ENCODE measurements around the gene BMPR1B. TPM values are rescaled to one million over a fixed set of nuclear protein-coding genes. Genes with fewer than 3 reads are reported as not detected.
A peak's percentile ranks its signal among the peaks of the same experiment; 100 is the strongest.

The BMPR1B gene
- total RNA-seq, 6 experiments from 2014 or later, result 0.31 to 1.6 (median 0.62) TPM

DNA sequence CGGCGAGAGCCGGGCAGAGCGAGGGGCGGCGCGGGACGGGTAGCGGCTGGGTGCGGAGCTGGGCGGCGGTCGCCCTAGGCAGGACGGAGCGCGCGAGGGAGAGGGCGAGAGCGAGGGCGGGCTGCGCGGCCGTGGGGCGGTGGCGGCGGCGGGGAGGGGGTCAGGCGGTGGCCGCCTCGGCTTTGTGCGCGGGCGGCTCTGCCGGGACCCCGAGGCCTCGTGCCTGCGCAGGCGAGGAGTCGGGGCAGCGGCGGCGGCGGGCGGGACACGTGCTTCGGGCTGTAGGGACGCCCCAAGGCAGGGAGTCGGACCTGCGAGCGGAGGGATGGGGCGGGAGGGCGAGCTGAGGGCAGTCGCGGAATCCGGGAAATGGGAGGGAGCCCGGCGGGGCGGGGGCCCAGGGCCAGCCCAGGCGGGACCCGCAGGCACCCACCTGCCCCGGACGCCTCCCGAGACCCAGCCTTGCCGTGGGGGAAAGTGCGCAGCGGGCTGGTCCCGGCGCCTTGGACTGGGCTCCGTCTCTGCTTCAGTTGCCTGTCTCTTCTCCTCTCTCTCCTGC, 465 bp downstream of the BMPR1B start:
- ATAC-seq, result peak; percentile 61 to 67 (median 64)
- Histone ChIP-seq H3K27ac (no peak overlapping the region), H3K4me1 (peaks cover 0 to 8% (median 2%) of the 10 kb centered on the region in 4 donors), H3K4me3 (peak overlapping the region; percentile 28 to 54 (median 28)), H3K27me3 (peaks cover 0 to 10% of the 10 kb centered on the region in 2 donors), H3K9me3 (no peaks in the 10 kb centered on the region), H3K36me3 (no peaks in the 10 kb centered on the region)
- no peak for TF ChIP-seq POLR2A (IDR thresholded peaks at IDR 0.05)
- TF ChIP-seq, protein P1, sequence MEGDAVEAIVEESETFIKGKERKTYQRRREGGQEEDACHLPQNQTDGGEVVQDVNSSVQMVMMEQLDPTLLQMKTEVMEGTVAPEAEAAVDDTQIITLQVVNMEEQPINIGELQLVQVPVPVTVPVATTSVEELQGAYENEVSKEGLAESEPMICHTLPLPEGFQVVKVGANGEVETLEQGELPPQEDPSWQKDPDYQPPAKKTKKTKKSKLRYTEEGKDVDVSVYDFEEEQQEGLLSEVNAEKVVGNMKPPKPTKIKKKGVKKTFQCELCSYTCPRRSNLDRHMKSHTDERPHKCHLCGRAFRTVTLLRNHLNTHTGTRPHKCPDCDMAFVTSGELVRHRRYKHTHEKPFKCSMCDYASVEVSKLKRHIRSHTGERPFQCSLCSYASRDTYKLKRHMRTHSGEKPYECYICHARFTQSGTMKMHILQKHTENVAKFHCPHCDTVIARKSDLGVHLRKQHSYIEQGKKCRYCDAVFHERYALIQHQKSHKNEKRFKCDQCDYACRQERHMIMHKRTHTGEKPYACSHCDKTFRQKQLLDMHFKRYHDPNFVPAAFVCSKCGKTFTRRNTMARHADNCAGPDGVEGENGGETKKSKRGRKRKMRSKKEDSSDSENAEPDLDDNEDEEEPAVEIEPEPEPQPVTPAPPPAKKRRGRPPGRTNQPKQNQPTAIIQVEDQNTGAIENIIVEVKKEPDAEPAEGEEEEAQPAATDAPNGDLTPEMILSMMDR (IDR thresholded peaks at IDR 0.05), result no peak
- intact Hi-C loops (cut with DNase I), result no loop called here
- DNase-seq, result peak; percentile 37 to 60 (median 47)
- WGBS (ENCODE audit: insufficient coverage, low coverage, low lambda C conversion rate, missing lambda C conversion rate), result 0% methylated on average over 1 of the region's 69 CpGs

DNA sequence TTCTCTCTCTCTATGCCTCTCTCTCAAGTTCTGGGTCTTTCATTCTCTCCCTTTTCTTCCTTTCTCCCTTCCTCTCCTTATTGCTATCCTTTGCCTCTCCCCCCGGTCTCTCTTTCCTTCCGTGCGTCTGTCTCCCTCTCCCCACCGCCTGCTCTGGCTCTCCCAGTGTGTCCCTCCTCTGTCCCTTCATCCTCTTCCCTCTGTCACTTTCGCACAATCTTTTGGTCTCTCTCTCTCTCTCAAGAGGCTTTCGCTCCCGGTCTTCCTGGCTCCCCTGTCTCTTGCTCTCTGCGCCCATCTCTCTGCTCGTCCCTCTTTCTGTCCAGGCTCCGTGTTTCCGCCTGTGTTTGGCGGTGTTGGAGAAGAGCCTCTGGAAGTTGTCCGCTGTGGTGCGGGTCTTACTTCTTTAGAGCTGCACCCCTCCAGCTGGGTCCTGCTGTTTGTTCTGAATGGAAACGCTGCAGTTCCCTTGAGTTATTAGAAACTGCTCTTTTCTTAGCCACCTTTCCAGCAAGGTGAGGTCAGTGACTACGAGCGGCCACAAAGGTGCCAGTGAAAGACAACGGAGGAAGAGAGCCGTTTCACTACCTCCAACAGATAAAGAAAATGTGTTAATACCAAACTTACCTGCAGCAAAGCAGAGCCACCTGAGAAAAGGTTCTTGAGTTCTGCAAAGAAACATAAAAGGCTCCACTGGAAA, 1.1 kb downstream of the BMPR1B start:
- no peak for TF ChIP-seq POLR2A (IDR thresholded peaks at IDR 0.05)
- TF ChIP-seq, protein P1 (IDR thresholded peaks at IDR 0.05), result no peak
- DNase-seq (no peak), ATAC-seq (peak in 3 of 4 donors; percentile 10 to 56 (median 35))
- H3K4me1 ChIP-seq, result peaks cover 0 to 8% (median 2%) of the 10 kb centered on the region in 4 donors
- H3K27me3 ChIP-seq, result peaks cover 0 to 10% of the 10 kb centered on the region in 2 donors
- no peaks in the 10 kb centered on the region for H3K36me3 ChIP-seq
- intact Hi-C loops (cut with DNase I), result no loop called here
- H3K9me3 ChIP-seq, result no peaks in the 10 kb centered on the region
- 16% methylated on average over 19 of the region's 19 CpGs for WGBS (ENCODE audit: insufficient coverage, low coverage, low lambda C conversion rate, missing lambda C conversion rate)
- peak overlapping the region; percentile 28 to 54 (median 28) for H3K4me3 ChIP-seq
- no peak overlapping the region for H3K27ac ChIP-seq

DNA sequence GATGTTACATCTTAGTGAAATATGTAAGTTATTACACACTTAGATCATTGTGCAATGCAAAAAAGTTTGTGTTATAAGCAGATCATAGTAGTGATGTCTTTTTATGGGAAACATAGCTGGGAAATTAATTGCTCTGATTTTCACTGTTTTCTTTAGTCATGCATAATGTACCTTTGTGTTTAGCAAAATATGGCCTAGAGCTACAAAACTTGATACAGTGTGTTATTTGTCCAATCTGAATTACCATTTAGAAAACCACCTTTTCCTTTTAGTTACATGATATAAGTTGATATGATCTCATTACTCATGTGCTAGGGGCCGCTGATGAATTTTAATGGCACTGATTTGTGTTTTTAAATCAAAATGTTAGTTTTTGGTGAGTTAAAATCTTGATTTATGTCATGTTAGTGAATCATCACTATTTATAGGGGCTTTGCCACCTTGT, 2.0 kb downstream of the BMPR1B start:
- no peaks in the 10 kb centered on the region for H3K9me3 ChIP-seq
- WGBS (ENCODE audit: insufficient coverage, low coverage, low lambda C conversion rate, missing lambda C conversion rate), result 84% methylated on average over 1 of the region's 1 CpG
- H3K27ac ChIP-seq, result no peak overlapping the region
- no peaks in the 10 kb centered on the region for H3K36me3 ChIP-seq
- peaks cover 0 to 10% of the 10 kb centered on the region in 2 donors for H3K27me3 ChIP-seq
- no peak for ATAC-seq
- H3K4me1 ChIP-seq, result peaks cover 0 to 8% (median 2%) of the 10 kb centered on the region in 4 donors
- H3K4me3 ChIP-seq, result no peak overlapping the region
- TF ChIP-seq, protein P1 (IDR thresholded peaks at IDR 0.05), result no peak
- no peak for TF ChIP-seq POLR2A (IDR thresholded peaks at IDR 0.05)
- no peak for DNase-seq
- intact Hi-C loops (cut with DNase I), result no loop called here

DNA sequence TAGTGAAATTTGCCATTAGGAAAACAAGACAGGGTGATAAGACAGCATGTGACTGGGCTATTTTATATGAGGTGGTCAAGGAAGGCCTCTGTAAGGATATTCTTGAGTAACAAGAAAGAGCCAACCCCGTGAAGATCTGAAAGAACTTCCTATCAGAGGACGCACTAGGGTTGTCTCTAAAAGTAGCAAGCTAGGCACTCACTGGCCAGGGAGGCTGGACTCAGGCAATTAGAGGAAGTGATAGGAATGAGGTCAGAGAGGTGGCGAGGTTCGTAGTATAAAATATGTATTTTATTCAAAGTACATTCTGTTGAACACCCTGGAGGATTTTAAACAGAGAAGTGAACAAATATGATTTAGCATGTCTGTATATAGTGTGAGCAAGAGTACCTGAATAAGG, 4.6 kb downstream of the BMPR1B start:
- Histone ChIP-seq H3K36me3 (no peaks in the 10 kb centered on the region), H3K4me3 (no peak overlapping the region), H3K27me3 (peaks cover 0 to 3% of the 10 kb centered on the region in 2 donors), H3K27ac (no peak overlapping the region), H3K4me1 (peaks cover 0 to 6% (median 2%) of the 10 kb centered on the region in 4 donors), H3K9me3 (no peaks in the 10 kb centered on the region)
- no peak for ATAC-seq
- 63% methylated on average over 4 of the region's 4 CpGs for WGBS (ENCODE audit: insufficient coverage, low coverage, low lambda C conversion rate, missing lambda C conversion rate)
- DNase-seq, result no peak
- TF ChIP-seq, protein P1 (IDR thresholded peaks at IDR 0.05), result no peak
- no peak for TF ChIP-seq POLR2A (IDR thresholded peaks at IDR 0.05)
- intact Hi-C loops (cut with DNase I), result no loop called here

All from right lobe of liver (tissue), 6 donors.